GM21576 (cell line): ENCODE data around the gene KLK4.
"Not testable (repeated sequence)": the region's sequence is repeated elsewhere in the genome, so short reads cannot be mapped to it uniquely, and the experiment has no call there.

Experiments
- ATAC-seq: cut with Tn5 transposase; IDR thresholded peaks from one replicate; pipeline ENCODE4 v1.9.1; 2021; ENCODE audit warnings: mild to moderate bottlenecking, moderate library complexity; ENCODE audit not compliant: unreplicated experiment

KLK4 gene

GRCh38 chr19:50916069-50916468 lies 4.9 kb upstream of the KLK4 start:
- no peak for ATAC-seq

- no peak for ATAC-seq
Observed at GRCh38 chr19:50912727-50913716, 1.8 kb upstream of the KLK4 start.

DNA sequence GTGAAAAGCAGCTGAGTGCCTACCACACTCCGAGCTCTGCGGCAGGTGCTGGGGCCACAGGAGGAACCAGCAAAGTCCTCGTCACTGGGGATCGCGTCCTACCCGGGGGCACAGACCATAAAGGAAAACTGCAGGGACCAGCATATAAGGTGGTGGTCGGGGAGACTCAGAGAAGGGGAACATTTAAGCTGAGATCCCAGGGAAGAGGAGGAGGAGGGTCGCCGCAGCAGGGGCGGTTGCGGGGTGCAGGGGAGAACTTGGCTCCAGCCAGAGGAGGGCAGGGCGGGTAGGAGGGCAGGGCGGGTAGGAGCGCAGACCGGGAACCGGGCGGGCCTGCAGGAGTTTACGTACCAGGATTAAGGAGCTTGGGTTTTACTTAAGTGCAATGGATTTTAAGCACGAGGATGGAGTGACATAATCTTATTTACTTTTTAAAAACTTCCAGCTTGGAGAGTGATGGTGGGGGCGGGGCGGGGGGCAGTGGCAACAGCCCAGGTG lies 956 bp upstream of the KLK4 start:
- ATAC-seq: no peak

DNA sequence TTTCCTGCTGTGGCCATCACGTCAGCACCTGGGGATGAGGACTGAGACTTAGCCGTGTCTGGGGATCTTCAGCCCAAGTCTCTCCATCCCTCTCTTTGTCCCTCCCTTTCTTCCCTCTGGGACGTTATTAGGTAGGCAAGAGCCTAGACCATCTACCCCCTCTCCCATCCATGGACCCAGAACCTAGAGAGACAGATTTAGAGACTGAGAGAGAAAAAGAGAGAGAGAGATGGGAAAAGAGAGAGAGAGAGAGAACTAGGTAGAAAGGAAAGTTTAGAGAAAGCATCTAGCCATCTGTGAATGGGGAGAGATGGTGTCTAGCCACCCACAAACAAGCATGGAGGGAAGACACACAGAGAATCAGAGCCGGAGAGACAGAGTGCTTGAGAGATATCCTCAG lies 473 bp downstream of the KLK4 start:
- ATAC-seq: no peak

DNA sequence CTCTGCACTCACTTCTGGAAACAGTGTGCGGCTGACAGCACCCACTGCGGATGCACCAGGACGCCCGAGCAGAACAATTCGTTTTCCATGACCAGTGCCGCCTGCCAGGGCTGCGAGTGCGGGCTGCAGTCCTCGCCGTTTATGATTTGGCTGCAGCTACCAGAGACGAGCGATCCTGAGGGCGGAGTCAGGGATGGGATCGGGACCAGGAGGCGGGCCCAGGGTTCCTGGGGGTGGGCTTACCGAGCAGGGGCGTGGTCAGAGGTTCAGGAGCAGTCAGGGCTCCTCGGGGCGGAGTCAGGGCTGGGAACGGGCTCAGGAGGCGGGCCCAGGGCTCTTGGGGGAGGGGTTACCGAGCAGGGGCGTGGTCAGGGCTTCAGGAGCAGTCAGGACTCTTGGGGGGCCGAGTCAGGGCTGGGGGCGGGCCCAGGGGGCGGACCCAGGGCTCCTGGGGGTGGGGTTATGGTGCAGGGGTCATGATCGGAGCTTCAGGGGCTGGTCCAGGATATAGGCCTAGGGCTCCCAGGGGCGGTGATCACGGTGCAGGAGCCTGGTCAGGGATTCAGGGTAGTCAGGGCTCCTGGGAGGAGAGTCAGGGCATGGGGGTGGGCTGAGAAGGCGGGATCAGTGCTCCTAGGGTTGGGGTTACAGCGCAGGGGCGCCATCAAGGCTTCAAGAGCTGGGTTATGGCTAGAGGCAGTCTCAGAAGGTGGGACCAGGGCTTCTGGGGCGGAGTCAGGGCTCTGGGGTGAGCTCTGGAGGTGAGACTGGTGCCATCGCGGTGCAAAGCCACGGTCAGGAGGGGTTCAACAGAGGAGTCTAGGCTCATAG lies 1.7 kb downstream of the KLK4 start:
- ATAC-seq: no peak

DNA sequence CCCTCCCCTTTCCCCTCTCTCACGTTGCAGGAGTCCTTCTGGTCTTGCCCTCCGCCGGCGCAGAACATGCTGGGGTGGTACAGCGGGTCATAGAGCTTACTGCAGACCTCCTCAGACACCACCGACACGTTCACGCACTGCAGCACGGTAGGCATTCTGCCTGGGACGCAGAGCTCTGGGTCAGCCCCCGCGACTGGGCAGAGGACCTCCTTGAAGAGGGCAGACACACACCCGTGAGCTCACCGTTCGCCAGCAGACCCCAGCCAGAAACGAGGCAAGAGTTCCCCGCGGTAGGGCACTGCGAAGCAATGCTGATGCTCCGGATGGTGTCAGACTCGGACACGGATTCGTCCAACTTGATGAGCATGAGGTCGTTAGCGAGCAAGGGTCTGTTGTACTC lies 2.9 kb downstream of the KLK4 start:
- no peak for ATAC-seq

DNA sequence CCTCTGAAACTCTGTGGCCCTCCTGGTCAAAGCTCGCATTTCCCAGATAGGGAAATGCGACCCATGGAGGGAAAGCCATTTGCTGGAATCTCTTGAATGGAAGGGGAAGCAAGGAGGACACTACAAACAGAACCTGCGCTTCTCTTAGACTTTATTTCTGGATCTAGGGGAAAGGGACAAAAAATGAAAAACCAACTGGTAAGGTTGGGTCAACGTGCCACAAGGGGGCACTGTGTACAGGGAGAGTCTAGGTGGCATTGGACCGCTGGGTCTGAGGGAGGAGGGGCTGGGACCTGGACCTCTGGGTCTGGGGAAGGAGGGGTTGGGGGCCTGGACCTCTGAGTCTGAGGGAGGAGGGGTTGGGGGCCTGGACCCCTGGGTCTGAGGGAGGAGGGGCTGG lies 5.0 kb downstream of the KLK4 start:
- ATAC-seq: no peak

DNA sequence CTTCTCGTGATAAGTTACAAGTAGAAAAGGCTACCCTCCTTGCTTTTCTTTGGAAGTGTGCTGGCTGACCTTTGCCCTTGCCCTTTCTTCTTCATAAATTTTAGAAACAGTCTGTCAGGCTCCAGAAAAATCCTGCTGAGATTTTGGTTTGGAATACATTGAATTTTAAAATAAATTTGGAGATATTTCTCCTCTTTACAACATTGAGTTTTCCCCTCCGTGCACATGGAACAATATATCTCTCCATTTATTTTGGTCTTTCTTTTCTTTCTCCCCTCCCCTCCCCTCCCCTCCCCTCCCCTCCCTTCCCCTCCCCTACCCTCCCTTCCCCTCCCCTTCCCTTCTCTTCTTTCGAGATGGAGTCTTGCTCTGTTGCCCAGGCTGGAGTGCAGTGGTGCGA lies 8.6 kb downstream of the KLK4 start:
- ATAC-seq: no peak

DNA sequence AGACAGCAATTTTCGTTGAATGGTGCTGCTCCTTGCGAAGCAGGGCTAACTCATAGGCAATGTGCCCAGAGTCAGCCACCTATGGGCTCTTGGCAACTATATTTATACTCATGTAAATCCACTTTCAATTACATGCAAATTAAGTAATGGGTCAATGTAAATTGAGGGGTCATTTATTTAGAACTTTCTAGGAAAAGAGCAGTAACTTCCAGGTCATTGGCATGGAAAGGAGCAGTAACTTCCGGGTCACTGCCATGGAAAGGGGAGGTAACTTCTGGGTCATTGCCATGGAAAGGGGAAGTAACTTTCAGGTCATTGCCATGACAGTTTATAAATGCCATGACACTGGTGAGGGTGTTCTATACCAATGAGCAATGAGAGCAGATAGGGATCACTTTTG lies 11.6 kb downstream of the KLK4 start:
- no peak for ATAC-seq

- ATAC-seq: no peak
Observed at GRCh38 chr19:50898018-50898417, 13.2 kb downstream of the KLK4 start.

GRCh38 chr19:50897612-50898011 lies 13.6 kb downstream of the KLK4 start:
- peak; percentile 1 for ATAC-seq

DNA sequence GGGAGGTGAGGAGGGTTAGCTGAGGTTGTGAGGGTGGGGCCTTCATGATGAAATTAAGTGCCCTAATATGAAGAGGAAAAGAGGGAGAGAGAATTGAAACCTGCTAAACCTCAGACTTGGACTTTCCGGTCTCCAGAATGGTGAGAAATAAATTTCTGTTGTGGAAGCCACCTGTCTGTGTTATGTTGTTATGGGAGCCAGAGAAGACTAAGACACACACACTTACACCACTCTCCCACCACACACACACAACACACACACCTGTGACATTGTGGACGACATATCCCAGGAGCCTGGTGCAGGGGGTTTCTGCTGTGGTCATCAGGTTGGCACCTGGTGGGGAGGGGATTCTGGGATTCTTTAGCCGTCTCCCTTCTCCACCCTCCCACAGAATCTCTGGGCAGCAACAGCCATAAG lies 14.0 kb downstream of the KLK4 start:
- peak; percentile 17 for ATAC-seq

- peak; percentile 80 for ATAC-seq
Observed at GRCh38 chr19:50896591-50897190, 14.5 kb downstream of the KLK4 start.

DNA sequence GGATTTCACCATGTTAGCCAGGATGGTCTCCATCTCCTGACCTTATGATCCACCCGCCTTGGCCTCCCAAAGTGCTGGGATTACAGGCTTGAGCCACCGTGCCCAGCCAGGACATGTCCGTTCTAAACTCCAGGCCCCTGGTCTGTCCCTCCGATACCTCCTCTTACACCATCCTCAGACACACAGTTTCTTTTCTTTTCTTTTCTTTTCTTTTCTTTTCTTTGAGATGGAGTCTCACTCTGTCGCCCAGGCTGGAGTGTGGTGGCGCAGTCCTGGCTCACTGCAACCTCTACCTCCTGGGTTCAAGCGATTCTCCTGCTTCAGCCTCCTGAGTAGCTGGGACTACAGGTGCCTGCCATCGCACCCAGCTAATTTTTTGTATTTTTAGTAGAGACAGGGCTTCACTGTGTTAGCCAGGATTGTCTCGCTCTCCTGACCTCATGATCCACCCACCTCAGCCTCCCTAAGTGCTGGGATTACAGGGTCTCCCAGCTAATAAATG lies 15.1 kb downstream of the KLK4 start:
- ATAC-seq: not testable (repeated sequence)

GRCh38 chr19:50894478-50895356 lies 16.5 kb downstream of the KLK4 start:
- no peak for ATAC-seq

- no peak for ATAC-seq
Observed at GRCh38 chr19:50893047-50893736, 18.0 kb downstream of the KLK4 start.

- no peak for ATAC-seq
Observed at GRCh38 chr19:50891253-50891625, 20.0 kb downstream of the KLK4 start.

DNA sequence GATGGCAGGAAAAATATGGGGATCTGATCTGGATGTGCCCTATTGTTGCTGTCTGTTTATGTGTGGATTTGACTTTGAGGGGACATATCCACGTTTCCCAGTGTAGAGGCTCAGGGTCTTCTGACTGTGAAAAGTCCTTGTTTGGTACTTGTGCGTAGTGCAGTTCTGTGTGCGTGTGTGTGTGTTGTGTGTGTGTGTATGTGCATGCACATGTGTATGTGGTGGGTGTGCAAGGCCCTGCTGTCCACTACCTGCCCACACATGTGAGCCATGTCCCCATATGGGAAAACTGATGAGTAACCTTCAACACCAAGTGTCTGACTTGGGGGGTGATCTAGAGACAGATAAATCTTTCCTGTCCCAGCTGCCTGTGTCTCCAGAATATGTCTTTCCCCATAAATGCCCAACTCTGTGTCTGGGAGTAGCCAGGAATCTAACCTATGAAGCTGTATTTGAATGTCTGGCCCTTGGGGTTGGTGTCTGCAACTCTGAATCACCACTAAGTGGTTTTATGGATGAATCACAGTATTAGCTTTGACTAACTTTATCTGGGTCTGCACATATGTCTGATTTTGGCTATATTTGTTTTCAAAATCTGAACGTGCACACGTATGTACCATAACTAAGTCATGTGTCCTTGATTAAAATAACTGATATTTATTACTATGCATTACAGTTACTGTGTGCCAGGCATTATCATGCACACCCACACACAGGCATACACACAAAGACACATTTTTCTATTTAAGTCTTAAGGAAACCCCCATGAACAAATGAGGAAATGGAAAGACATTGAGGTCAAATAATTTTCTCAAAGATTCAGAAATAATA lies 20.6 kb downstream of the KLK4 start:
- no peak for ATAC-seq

DNA sequence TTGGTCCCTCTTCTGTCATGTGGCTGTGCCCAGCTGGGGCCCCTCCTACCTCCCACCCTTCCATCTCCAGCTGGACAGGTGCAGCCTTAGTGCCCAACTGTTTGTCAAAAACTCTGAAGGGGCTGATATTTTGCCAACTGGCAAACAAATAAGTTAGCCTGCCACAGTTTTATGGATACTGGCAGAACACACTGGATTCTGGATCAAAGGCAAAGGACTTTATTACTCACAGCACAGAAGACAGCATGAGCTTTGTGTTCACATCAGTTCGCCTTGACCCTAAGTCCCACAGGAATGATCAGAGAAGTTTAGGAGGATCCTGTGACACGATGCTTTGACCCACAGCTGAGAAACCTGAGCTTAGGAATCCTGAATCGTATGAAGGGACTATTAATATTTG lies 21.6 kb downstream of the KLK4 start:
- no peak for ATAC-seq
